Erythroblast (primary cell): ENCODE results near the gene ZBTB49.

ENCODE experiments used
- GATA1 ChIP-seq: IDR thresholded peaks from 2 replicates; pipeline ENCODE4 v1.6.1; 2011; ENCODE audit warnings: low read depth, mild to moderate bottlenecking, control low read depth, low read length, moderate library complexity
- POLR2A ChIP-seq: IDR thresholded peaks from 2 replicates; pipeline ENCODE4 v1.6.1; 2011; ENCODE audit warnings: mild to moderate bottlenecking, low read length

- TF ChIP-seq POLR2A (no peak), GATA1 (no peak)
Observed at GRCh38 chr4:4274226-4274625, 15.8 kb upstream of the ZBTB49 start.
